Activated CD8-positive, alpha-beta T cell treated with anti-CD3 and anti-CD28 coated beads for 36 hours (primary cell): ENCODE data around the gene VCL. TPM values are rescaled to one million over a fixed set of nuclear protein-coding genes. Genes with fewer than 3 reads are reported as not detected.

Source experiments
- ATAC-seq: fragments of 200-7000 bp; cut with Tn5 transposase; one replicate; pipeline ENCODE4 v1.10.0; 2021; ENCODE audit warnings: mild to moderate bottlenecking, moderate library complexity
- CTCF ChIA-PET: fragments of 350-600 bp; sonication (Branson Sonifier 250); formaldehyde crosslinking; loops from one replicate; lab custom pipeline; 2021; ENCODE audit warnings: antibody characterized with exemption; lab: Charles Lee
- POLR2A ChIA-PET: fragments of 350-600 bp; sonication (Branson Sonifier 250); formaldehyde crosslinking; loops from one replicate; lab custom pipeline; 2021; ENCODE audit warnings: antibody characterized with exemption; lab: Charles Lee
- DNase-seq: peaks from one replicate; pipeline ENCODE4 v3.0.0-alpha.2; 2020
- H3K27ac Mint-ChIP-seq: one replicate; pipeline ENCODE4 v1.8.0; 2021; ENCODE audit warnings: mild to moderate bottlenecking, mixed read lengths
- H3K27me3 Mint-ChIP-seq: one replicate; pipeline ENCODE4 v1.8.0; 2021; ENCODE audit warnings: mixed read lengths
- H3K36me3 Mint-ChIP-seq: one replicate; pipeline ENCODE4 v1.8.0; 2021; ENCODE audit warnings: low read depth, mixed read lengths
- H3K4me1 Mint-ChIP-seq: one replicate; pipeline ENCODE4 v1.8.0; 2021; ENCODE audit warnings: low read depth, mixed read lengths
- H3K4me3 Mint-ChIP-seq: one replicate; pipeline ENCODE4 v1.8.0; 2021; ENCODE audit warnings: mild to moderate bottlenecking, moderate library complexity, mixed read lengths
- H3K9me3 Mint-ChIP-seq: one replicate; pipeline ENCODE4 v1.8.0; 2021; ENCODE audit warnings: mixed read lengths
- CTCF ChIP-seq: fragments of 200-600 bp; IDR thresholded peaks from one replicate; pipeline ENCODE4 v1.8.0; 2022; ENCODE audit warnings: antibody characterized with exemption, mild to moderate bottlenecking
- intact Hi-C: fragments of 100-400 bp; cut with micrococcal nuclease; formaldehyde crosslinking; loops from one replicate; pipeline ENCODE4 v1.10.0; 2022
- total RNA-seq, 2 experiments: library from RNA; stranded (reverse); gene quantifications; one replicate each; pipeline ENCODE4 v1.2.3, GENCODE V29; 2021

VCL gene
- total RNA-seq, 2 experiments from 2014 or later, result 16.9 to 17.7 TPM

DNA sequence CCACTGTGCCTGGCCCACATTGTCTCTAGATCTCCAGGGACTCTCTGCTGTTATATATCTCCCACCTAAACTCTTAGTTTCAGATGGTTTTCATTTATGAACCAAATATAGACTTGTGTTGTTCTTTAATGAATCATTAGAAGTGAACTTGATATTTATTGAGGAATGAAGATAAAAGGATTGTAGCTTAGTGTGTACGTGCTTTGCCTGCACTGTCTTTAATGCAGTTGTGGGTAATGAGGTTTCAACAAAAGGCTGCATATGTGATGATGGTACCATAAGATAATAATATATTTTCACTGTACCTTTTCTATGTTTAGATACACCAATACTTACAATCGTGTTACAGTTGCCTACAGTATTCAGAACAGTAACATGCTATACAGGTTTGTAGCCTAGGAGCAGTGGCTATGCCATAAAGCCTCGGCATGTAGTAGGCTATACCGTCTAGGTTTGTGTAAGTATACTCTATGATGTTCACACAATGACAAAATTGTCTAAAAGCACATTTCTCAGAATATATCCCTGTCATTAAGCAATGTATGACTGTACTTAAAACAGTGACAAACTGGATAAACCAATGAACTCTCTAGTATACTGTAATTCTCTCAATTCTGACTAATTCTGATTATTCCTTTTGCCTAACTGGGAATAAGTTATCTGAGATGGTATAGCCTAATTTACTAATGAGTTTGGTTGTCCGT is 25.2 kb downstream of the VCL start:
- POLR2A ChIA-PET, result interaction anchor here (0.8 kb wide), 1 partner anchor 20 kb away, joined by 4 read pairs; no protein-coding TSS in a partner anchor
- DNase-seq, result no peak
- no peak overlapping the region for H3K27ac Mint-ChIP-seq
- H3K36me3 Mint-ChIP-seq, result no peaks in the 10 kb centered on the region
- H3K27me3 Mint-ChIP-seq, result no peaks in the 10 kb centered on the region
- intact Hi-C loops, result no loop called here
- peak; percentile 17 for ATAC-seq
- TF ChIP-seq CTCF, result no peak
- H3K9me3 Mint-ChIP-seq, result no peaks in the 10 kb centered on the region
- H3K4me3 Mint-ChIP-seq, result no peak overlapping the region
- CTCF ChIA-PET, result interaction anchor here (0.9 to 1.0 kb wide), 2 partner anchors 83 to 137 kb away, joined by 3 read pairs; no protein-coding TSS in a partner anchor
- peaks cover 17% of the 10 kb centered on the region for H3K4me1 Mint-ChIP-seq

GRCh38 chr10:74024600-74024999 is 26.7 kb downstream of the VCL start:
- intact Hi-C loops, result no loop called here
- Mint-ChIP-seq H3K27me3 (no peaks in the 10 kb centered on the region), H3K27ac (no peak overlapping the region), H3K36me3 (no peaks in the 10 kb centered on the region), H3K4me1 (peaks cover 19% of the 10 kb centered on the region), H3K4me3 (no peak overlapping the region), H3K9me3 (no peaks in the 10 kb centered on the region)
- no peak for DNase-seq
- no peak for TF ChIP-seq CTCF
- ATAC-seq, result no peak
- ChIA-PET CTCF (interaction anchor here (1.4 to 1.7 kb wide), 2 partner anchors 10 to 84 kb away, joined by 3 to 4 read pairs; no protein-coding TSS in a partner anchor), POLR2A (no interaction called here)

DNA sequence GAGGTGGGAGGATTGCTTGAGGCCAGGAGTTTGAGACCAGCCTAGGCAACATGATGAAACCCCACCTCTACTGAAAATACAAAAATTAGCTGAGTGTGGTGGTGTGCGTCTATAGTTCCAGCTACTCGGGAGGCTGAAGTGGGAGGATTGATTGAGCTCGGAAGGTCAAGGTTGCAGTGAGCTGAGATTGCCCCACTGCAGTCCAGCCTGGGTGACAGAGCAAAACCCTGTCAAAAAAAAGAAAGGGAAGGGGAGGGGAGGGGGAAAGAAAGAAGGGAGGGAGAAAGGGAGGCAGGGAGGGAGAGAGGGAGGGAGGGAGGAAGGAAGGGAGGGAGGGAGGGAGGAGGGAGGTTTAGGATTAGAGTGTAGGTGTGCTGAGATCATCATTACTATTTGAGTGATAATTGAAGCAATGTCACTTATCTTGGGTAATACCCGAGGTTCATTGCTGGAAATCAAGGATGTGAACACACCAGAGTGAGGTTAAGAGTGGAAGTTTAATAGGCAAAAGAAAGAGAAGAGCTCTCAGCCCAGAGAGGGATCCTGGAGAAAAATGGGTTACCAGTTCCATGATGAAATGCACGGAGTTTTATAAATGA is 27.6 kb downstream of the VCL start:
- Mint-ChIP-seq H3K4me3 (no peak overlapping the region), H3K27ac (no peak overlapping the region), H3K4me1 (peaks cover 19% of the 10 kb centered on the region), H3K9me3 (no peaks in the 10 kb centered on the region), H3K27me3 (no peaks in the 10 kb centered on the region), H3K36me3 (no peaks in the 10 kb centered on the region)
- ATAC-seq, result no peak
- ChIA-PET CTCF (interaction anchor here (1.0 to 2.1 kb wide), 6 partner anchors 10 to 139 kb away, joined by 3 to 8 read pairs (median 4); no protein-coding TSS in a partner anchor), POLR2A (no interaction called here)
- no peak for TF ChIP-seq CTCF
- intact Hi-C loops, result no loop called here
- DNase-seq, result no peak

- DNase-seq (no peak), ATAC-seq (no peak)
- POLR2A ChIA-PET, result interaction anchor here (1.0 kb wide), 1 partner anchor 14 kb away, joined by 4 read pairs; no protein-coding TSS in a partner anchor
- Mint-ChIP-seq H3K4me1 (peaks cover 12% of the 10 kb centered on the region), H3K4me3 (no peak overlapping the region), H3K9me3 (no peaks in the 10 kb centered on the region), H3K27me3 (no peaks in the 10 kb centered on the region), H3K36me3 (no peaks in the 10 kb centered on the region), H3K27ac (no peak overlapping the region)
- CTCF ChIA-PET, result interaction anchor here (0.7 to 2.1 kb wide), 5 partner anchors 9 to 140 kb away, joined by 3 to 8 read pairs (median 4); no protein-coding TSS in a partner anchor
- TF ChIP-seq CTCF, result no peak
- intact Hi-C loops, result no loop called here
Observed at GRCh38 chr10:74026428-74027015, 28.6 kb downstream of the VCL start.
